Glomerular endothelial cell (primary cell): Measurements from ENCODE around the gene IL17D. TPM values are rescaled to one million over a fixed set of nuclear protein-coding genes. Genes with fewer than 3 reads are reported as not detected.

Source experiments
- total RNA-seq: library from RNA; depleted of rRNA; stranded (reverse); fragments of >200 nt; gene quantifications from 2 replicates; pipeline ENCODE4 v1.2.3, GENCODE V29; 2015

Gene IL17D
- total RNA-seq, 1 donor from 2014 or later = 13.6 TPM

Other genes with a start within 250 kb of the IL17D start
- 68.8 and 116 TPM in 2 replicates for gene CRYL1, start 177.8 kb upstream of the IL17D start, total RNA-seq
- 8.5 and 9.0 TPM in 2 replicates for gene IFT88, start 136.5 kb upstream of the IL17D start, total RNA-seq
- gene EEF1AKMT1, start 70.3 kb downstream of the IL17D start, total RNA-seq = 10.7 and 14.3 TPM in 2 replicates
- gene XPO4, start 199.0 kb downstream of the IL17D start, total RNA-seq = 22.4 and 26.4 TPM in 2 replicates